Vagina (tissue), 2 donors: ENCODE results near the gene MYO3B.

Experiments used
- POLR2A ChIP-seq, 2 donors: fragments of 450-650 bp; IDR thresholded peaks; one replicate each; pipeline ENCODE4 v1.6.1; 2017; ENCODE audit warnings: antibody characterized with exemption in 2 of 2, mild to moderate bottlenecking in 2 of 2, moderate library complexity in 2 of 2
- POLR2AphosphoS5 ChIP-seq, 2 donors: sonication (generic); formaldehyde crosslinking; IDR thresholded peaks; one replicate each; pipeline ENCODE4 v1.9.0; 2017; ENCODE audit warnings: antibody characterized with exemption in 2 of 2, mild to moderate bottlenecking in 2 of 2, low read depth in 1 of 2; ENCODE audit not compliant: insufficient read depth in 1 of 2
- TF ChIP-seq, protein P1 (sequence below), 3 experiments: fragments of 450-650 bp in 2 of 3; fragments of 200-600 bp in 1 of 3; sonication (generic) in 1 of 3; IDR thresholded peaks; one replicate each; pipeline ENCODE4 v1.5.1; 2017 to 2019; ENCODE audit warnings: antibody characterized with exemption in 3 of 3, mild to moderate bottlenecking in 2 of 3, moderate library complexity in 2 of 3

DNA sequence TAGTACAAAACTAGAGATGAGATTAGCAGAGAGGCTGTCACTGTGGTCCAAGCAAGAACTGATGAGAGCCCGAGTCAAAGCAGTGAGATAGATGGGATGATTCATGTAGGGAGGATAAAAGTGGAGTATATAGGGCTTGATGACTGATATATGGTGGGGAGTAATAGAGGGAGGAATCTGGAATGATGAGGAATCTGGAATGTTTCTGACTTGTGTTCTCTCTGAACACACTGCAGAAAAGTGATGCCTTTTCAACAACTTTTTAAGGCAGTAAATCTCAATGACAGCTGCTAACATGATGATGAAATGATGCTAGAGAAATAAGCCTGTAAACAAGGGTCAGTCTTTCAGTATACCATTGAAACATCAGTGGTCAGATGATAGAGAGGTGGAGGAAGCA, 393.7 kb downstream of the MYO3B start:
- TF ChIP-seq, protein P1, sequence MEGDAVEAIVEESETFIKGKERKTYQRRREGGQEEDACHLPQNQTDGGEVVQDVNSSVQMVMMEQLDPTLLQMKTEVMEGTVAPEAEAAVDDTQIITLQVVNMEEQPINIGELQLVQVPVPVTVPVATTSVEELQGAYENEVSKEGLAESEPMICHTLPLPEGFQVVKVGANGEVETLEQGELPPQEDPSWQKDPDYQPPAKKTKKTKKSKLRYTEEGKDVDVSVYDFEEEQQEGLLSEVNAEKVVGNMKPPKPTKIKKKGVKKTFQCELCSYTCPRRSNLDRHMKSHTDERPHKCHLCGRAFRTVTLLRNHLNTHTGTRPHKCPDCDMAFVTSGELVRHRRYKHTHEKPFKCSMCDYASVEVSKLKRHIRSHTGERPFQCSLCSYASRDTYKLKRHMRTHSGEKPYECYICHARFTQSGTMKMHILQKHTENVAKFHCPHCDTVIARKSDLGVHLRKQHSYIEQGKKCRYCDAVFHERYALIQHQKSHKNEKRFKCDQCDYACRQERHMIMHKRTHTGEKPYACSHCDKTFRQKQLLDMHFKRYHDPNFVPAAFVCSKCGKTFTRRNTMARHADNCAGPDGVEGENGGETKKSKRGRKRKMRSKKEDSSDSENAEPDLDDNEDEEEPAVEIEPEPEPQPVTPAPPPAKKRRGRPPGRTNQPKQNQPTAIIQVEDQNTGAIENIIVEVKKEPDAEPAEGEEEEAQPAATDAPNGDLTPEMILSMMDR (IDR thresholded peaks at IDR 0.05) = no peak
- TF ChIP-seq POLR2A (IDR thresholded peaks at IDR 0.05) = no peak
- TF ChIP-seq POLR2AphosphoS5 (IDR thresholded peaks at IDR 0.05; ENCODE audit: insufficient read depth in 1 of 2, low read depth in 1 of 2) = no peak
